ENCODE measurements around the gene FN3K.
"Not testable (repeated sequence)": the region's sequence is repeated elsewhere in the genome, so short reads cannot be mapped to it uniquely, and the experiment has no call there.

The FN3K gene

DNA sequence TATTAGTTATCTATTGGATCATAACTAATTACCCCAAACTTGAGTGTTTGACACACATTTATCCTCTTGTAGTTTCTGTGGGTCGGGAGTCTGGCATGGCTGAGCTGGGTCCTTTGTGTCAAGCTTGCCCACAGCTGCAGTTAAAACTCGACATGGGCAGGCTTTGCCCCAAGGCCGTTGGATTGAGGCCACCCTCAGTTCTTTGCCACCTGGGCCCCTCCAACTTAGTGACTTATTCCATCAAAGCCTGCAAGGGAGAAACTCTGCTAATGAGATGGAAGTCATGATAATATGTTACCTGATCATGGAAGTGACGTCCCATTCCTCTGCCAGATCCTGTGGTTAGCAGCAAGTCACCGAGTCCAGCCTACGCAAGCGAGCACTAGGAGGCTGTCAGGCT, 33.6 kb downstream of the FN3K start:
- TF ChIP-seq, protein P1, sequence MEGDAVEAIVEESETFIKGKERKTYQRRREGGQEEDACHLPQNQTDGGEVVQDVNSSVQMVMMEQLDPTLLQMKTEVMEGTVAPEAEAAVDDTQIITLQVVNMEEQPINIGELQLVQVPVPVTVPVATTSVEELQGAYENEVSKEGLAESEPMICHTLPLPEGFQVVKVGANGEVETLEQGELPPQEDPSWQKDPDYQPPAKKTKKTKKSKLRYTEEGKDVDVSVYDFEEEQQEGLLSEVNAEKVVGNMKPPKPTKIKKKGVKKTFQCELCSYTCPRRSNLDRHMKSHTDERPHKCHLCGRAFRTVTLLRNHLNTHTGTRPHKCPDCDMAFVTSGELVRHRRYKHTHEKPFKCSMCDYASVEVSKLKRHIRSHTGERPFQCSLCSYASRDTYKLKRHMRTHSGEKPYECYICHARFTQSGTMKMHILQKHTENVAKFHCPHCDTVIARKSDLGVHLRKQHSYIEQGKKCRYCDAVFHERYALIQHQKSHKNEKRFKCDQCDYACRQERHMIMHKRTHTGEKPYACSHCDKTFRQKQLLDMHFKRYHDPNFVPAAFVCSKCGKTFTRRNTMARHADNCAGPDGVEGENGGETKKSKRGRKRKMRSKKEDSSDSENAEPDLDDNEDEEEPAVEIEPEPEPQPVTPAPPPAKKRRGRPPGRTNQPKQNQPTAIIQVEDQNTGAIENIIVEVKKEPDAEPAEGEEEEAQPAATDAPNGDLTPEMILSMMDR (IDR thresholded peaks at IDR 0.05) = no peak
- Histone ChIP-seq H3K27ac (no peak overlapping the region), H3K4me3 (no peak overlapping the region)
- DNase-seq (ENCODE audit: low spot score) = no peak

DNA sequence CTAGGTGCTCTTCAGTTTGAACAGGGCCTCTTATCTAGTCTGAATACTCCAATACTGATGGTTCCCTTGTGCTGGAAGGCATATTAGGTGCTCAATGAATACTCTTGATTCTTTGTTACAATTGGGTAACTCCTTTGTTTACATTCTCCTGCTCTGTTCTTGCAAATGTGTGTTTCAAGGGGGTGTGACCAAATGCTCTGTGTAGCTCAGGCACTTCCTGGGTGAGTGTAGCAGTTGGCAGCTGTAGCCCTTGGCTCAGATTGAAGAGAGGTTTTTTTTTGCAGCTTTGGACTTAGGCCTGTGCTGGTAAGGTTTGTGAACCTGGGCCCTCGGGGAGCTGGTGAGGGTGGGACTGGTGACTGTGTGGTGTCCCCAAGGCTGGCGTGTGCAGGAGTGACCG, 36.6 kb downstream of the FN3K start:
- Histone ChIP-seq H3K4me3 (no peak overlapping the region), H3K27ac (no peak overlapping the region)
- TF ChIP-seq, protein P1 (IDR thresholded peaks at IDR 0.05) = no peak
- DNase-seq (ENCODE audit: low spot score) = no peak

DNA sequence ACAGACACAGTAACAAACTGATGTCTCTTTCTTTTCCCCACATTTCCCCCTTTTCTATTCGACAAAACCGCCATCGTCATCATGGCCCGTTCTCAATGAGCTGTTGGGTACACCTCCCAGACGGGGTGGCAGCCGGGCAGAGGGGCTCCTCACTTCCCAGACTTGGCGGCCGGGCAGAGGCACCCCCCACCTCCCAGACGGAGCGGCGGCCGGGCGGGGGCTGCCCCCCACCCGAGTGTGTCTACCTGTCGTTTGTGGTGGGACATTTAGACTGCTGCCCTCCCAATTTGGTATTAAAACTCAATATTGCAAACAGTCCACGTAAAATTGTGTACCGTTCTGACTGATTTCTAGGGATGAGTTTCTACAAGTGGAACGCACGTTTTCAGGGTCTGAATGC, 39.0 kb downstream of the FN3K start:
- not testable (repeated sequence) for H3K4me3 ChIP-seq; H3K27ac ChIP-seq; DNase-seq (ENCODE audit: low spot score)

DNA sequence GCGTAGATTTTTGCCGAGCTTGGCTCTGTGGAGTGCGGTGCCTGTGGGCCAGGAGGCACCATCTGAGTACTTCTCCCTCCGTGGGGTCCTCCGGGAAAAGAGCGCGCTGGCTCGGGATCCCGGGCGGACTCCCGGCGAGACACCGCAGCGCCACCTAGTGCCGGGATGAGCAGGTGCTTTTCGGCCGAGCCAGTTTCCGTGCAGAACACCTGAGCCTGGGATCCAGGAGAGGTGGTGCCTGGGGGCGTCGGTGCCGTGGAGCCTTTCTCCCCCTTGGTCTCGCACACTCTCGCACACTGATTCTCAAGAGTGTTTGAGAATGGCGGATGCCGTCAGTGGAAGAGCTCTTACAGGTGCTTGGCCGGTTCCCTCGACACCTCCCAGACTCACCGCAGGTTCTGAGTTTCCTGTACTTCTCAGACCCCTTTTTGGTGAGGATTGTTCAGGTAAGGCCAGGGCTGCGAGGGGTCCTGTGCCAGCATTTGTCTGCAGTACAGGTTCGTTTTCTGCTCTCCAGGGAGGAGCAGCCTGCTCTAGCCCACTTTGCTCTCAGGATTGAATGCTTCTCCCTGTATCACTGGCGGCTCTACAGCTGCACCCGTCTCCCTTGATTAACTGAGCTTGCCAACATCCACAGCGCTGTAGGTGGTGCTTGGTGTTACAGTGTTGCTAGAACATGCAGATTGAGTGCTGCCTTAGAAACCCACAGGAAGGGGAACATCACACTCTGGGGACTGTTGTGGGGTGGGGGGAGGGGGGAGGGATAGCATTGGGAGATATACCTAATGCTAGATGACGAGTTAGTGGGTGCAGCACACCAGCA, 39.8 kb downstream of the FN3K start:
- H3K27ac ChIP-seq = no peak overlapping the region
- TF ChIP-seq, protein P1 (IDR thresholded peaks at IDR 0.05) = peak; percentile 80
- DNase-seq (ENCODE audit: low spot score) = no peak
- H3K4me3 ChIP-seq = peak overlapping the region; percentile 30

DNA sequence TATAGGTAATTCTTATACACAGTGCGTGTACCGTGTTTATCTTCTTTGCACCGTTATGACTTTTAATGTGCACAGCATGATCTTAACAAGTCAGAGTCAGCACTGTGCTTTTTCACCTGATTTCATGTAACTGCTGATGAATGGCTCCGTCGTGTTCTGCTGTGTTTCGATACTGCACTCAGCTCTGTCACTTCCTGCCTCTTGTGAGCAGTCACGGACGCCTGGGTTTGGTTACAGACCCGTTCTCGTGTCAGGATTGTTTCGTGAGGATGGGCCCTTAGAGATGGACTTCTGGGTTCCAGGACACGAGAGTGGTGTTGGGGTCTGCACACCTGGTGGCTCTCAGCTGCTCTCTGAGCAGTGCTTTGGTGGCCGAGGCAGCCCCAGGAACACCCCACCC, 41.0 kb downstream of the FN3K start:
- no peak overlapping the region for H3K27ac ChIP-seq
- TF ChIP-seq, protein P1 (IDR thresholded peaks at IDR 0.05) = no peak
- H3K4me3 ChIP-seq = no peak overlapping the region
- no peak for DNase-seq (ENCODE audit: low spot score)

DNA sequence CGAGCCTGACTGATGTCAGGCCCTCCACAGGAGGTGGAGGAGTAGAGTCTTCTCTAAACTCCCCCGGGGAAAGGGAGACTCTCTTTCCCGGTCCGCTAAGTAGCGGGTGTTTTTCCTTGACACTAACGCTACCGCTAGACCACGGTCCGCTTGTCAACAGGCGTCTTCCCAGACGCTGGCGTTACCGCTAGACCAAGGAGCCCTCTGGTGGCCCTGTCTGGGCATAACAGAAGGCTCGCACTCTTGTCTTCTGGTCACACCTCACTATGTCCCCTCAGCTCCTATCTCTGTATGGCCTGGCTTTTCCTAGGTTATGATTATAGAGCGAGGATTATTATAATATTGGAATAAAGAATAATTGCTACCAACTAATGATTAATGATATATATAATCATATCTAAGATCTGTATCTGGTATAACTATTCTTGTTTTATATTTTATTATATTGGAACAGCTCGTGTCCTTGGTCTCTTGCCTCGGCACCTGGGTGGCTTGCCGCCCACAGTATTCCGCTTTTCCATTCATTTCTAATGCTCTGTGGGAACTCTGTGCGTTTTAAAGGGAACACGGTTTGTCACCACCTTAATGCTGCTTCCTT, 42.5 kb downstream of the FN3K start:
- TF ChIP-seq, protein P1 (IDR thresholded peaks at IDR 0.05) = peak; percentile 23

DNA sequence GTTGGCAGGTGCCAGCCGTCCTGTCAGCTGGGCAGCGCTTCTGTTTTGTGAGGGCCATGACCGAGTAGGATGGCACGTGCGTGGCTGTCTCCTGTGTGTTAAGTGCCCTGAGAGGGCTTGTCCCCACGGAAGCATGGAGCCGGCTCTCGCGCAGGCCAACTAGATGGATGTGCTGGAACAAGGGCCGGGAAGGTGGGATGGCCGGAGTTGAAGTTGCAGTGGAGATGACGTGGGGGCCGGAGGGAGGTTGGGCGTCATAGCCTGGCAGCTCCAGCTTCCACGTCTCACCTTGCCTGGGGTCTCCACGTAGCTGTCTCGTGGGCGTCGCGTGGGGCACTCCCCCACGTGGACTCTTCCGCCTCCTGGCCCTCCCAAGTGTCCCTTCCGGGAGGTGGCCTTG, 44.1 kb downstream of the FN3K start:
- H3K4me3 ChIP-seq = no peak overlapping the region
- TF ChIP-seq, protein P1 (IDR thresholded peaks at IDR 0.05) = no peak
- DNase-seq (ENCODE audit: low spot score) = no peak
- H3K27ac ChIP-seq = no peak overlapping the region

More for the DNA sequence above, 42.5 kb downstream of the FN3K start:
- DNase-seq (ENCODE audit: low spot score); H3K4me3 ChIP-seq; H3K27ac ChIP-seq: not testable (repeated sequence)

Data from coronary artery (tissue), 2 donors.